GM12892 (cell line): ENCODE measurements around the gene CNTN5.

Experiments used
- POLR2A ChIP-seq: IDR thresholded peaks from 2 replicates; pipeline ENCODE4 v1.6.1; 2011; ENCODE audit warnings: low read depth, low read length, control low read depth
- POLR2AphosphoS5 ChIP-seq: IDR thresholded peaks from 2 replicates; pipeline ENCODE4 v1.6.1; 2011; ENCODE audit warnings: low read depth, low read length, control low read depth
- TAF1 ChIP-seq: IDR thresholded peaks from 2 replicates; pipeline ENCODE4 v1.6.1; 2011; ENCODE audit warnings: low read depth, mild to moderate bottlenecking, control low read depth, low read length, borderline replicate concordance

DNA sequence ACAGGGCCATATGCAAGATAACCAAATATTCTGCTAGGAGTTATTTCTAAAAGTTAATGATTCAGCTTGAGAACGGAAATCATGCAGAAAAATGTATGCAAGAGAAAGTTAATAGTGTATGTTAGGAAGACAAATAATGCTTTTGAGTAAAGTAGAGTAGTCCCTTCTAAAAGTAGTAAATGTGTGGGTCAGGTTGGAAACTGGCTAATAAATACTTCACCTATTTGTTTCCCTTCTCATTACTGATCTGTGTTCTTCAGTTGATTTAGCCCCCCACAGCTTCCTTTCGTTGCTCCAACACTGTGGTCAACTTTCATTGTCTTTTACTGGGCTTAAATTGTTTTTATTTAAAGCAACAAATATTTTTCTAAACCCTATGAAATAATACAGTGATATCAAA, 444.2 kb downstream of the CNTN5 start:
- no peak for TF ChIP-seq POLR2A
- no peak for TF ChIP-seq POLR2AphosphoS5
- TF ChIP-seq TAF1: no peak
